Nephron progenitor cell (in vitro differentiated cells): ENCODE data around the gene SLC44A3.

ENCODE experiments used
- DNase-seq: peaks from one replicate; pipeline ENCODE4 v3.0.0; 2021
- H3K27ac Mint-ChIP-seq: 2 replicates; pipeline ENCODE4 v1.8.0; 2021; ENCODE audit warnings: mild to moderate bottlenecking, moderate library complexity, mixed read lengths
- H3K27me3 Mint-ChIP-seq: 2 replicates; pipeline ENCODE4 v1.8.0; 2021; ENCODE audit warnings: mild to moderate bottlenecking, low read depth, mixed read lengths; ENCODE audit not compliant: poor library complexity
- H3K36me3 Mint-ChIP-seq: 2 replicates; pipeline ENCODE4 v1.8.0; 2021; ENCODE audit warnings: low read depth, mixed read lengths
- H3K4me1 Mint-ChIP-seq: 2 replicates; pipeline ENCODE4 v1.8.0; 2021; ENCODE audit warnings: mixed read lengths
- H3K4me3 Mint-ChIP-seq: 2 replicates; pipeline ENCODE4 v1.8.0; 2021; ENCODE audit warnings: mild to moderate bottlenecking, moderate library complexity, mixed read lengths
- H3K9me3 Mint-ChIP-seq: 2 replicates; pipeline ENCODE4 v1.8.0; 2021; ENCODE audit warnings: mild to moderate bottlenecking, moderate library complexity, mixed read lengths
- TF ChIP-seq, protein P1 (sequence below): fragments of 200-600 bp; sonication (generic); IDR thresholded peaks from 2 replicates; pipeline ENCODE4 v1.5.0; 2021; ENCODE audit warnings: antibody characterized with exemption

Gene SLC44A3

DNA sequence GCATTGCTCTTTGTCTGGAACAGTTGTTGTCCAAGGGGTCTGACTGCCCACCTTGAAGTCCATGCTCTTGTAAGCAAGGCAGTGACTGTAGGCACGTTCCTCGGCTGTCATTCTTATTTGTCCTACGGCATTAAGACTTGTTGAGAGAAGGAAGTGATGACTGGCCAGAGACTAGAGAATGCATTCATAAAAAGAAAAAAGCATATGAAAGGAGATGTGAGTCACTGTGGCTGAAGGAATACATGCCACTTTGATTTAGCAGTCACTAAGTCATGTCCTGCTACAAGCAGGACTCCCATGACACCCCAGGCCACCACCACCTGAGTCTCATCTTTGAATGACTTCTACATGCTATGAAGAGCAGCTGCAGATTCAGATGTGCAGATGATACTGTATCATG is 56.2 kb downstream of the SLC44A3 start:
- no peak overlapping the region for H3K4me3 Mint-ChIP-seq
- peaks cover 14% of the 10 kb centered on the region for H3K4me1 Mint-ChIP-seq
- peak overlapping the region; percentile 53 for H3K27ac Mint-ChIP-seq
- TF ChIP-seq, protein P1, sequence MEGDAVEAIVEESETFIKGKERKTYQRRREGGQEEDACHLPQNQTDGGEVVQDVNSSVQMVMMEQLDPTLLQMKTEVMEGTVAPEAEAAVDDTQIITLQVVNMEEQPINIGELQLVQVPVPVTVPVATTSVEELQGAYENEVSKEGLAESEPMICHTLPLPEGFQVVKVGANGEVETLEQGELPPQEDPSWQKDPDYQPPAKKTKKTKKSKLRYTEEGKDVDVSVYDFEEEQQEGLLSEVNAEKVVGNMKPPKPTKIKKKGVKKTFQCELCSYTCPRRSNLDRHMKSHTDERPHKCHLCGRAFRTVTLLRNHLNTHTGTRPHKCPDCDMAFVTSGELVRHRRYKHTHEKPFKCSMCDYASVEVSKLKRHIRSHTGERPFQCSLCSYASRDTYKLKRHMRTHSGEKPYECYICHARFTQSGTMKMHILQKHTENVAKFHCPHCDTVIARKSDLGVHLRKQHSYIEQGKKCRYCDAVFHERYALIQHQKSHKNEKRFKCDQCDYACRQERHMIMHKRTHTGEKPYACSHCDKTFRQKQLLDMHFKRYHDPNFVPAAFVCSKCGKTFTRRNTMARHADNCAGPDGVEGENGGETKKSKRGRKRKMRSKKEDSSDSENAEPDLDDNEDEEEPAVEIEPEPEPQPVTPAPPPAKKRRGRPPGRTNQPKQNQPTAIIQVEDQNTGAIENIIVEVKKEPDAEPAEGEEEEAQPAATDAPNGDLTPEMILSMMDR, result no peak
- H3K27me3 Mint-ChIP-seq, result peaks cover 23% of the 10 kb centered on the region
- DNase-seq, result no peak
- H3K9me3 Mint-ChIP-seq, result peaks cover 18% of the 10 kb centered on the region
- no peaks in the 10 kb centered on the region for H3K36me3 Mint-ChIP-seq

DNA sequence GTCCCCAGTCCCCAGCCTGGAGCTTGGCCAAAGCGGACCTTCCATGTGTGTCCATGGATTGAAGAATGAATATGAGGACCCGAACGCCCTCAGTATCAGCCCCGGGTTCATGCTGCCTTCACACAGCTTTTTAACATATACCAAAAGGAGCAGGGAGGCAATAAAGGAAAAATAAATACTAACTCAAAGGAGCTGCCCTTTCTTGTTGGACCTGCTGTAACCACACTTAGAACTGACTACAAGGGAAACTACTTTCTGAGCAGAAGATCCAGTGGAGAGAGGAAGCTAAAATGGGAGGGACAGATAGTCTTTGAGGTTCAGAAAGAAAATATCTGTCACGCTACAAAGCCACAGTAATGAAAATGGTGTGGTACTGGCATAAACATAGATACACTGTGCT is 58.2 kb downstream of the SLC44A3 start:
- Mint-ChIP-seq H3K27me3 (peaks cover 16% of the 10 kb centered on the region), H3K27ac (no peak overlapping the region), H3K4me3 (no peak overlapping the region), H3K36me3 (no peaks in the 10 kb centered on the region), H3K9me3 (peaks cover 18% of the 10 kb centered on the region), H3K4me1 (peaks cover 13% of the 10 kb centered on the region)
- DNase-seq, result no peak
- TF ChIP-seq, protein P1, result no peak

- no peak for DNase-seq
- H3K27ac Mint-ChIP-seq, result peak overlapping the region; percentile 92
- peaks cover 3% of the 10 kb centered on the region for H3K27me3 Mint-ChIP-seq
Measured at GRCh38 chr1:94883691-94884090, 63.5 kb downstream of the SLC44A3 start.

GRCh38 chr1:94884106-94884505 is 63.9 kb downstream of the SLC44A3 start:
- peaks cover 2% of the 10 kb centered on the region for H3K36me3 Mint-ChIP-seq
- H3K4me1 Mint-ChIP-seq, result peaks cover 38% of the 10 kb centered on the region
- peak; percentile 57 for DNase-seq
- H3K4me3 Mint-ChIP-seq, result peak overlapping the region; percentile 15
- TF ChIP-seq, protein P1, result no peak
- peak overlapping the region; percentile 92 for H3K27ac Mint-ChIP-seq
- peaks cover 3% of the 10 kb centered on the region for H3K27me3 Mint-ChIP-seq
- H3K9me3 Mint-ChIP-seq, result peaks cover under 1% of the 10 kb centered on the region

More at GRCh38 chr1:94883691-94884090, 63.5 kb downstream of the SLC44A3 start:
- Mint-ChIP-seq H3K9me3 (peaks cover 5% of the 10 kb centered on the region), H3K4me1 (peaks cover 35% of the 10 kb centered on the region), H3K4me3 (peak overlapping the region; percentile 15), H3K36me3 (no peaks in the 10 kb centered on the region)
- TF ChIP-seq, protein P1, result no peak

- peak overlapping the region; percentile 92 for H3K27ac Mint-ChIP-seq
- H3K36me3 Mint-ChIP-seq, result peaks cover 4% of the 10 kb centered on the region
- H3K9me3 Mint-ChIP-seq, result no peaks in the 10 kb centered on the region
- DNase-seq, result no peak
- no peak overlapping the region for H3K4me3 Mint-ChIP-seq
- H3K27me3 Mint-ChIP-seq, result peaks cover 3% of the 10 kb centered on the region
- H3K4me1 Mint-ChIP-seq, result peaks cover 40% of the 10 kb centered on the region
- TF ChIP-seq, protein P1, result no peak
Measured at GRCh38 chr1:94884507-94884906, 64.3 kb downstream of the SLC44A3 start.

- H3K9me3 Mint-ChIP-seq, result no peaks in the 10 kb centered on the region
- no peak overlapping the region for H3K4me3 Mint-ChIP-seq
- peaks cover 20% of the 10 kb centered on the region for H3K36me3 Mint-ChIP-seq
- H3K27me3 Mint-ChIP-seq, result peaks cover 3% of the 10 kb centered on the region
- peaks cover 40% of the 10 kb centered on the region for H3K4me1 Mint-ChIP-seq
- DNase-seq, result no peak
- H3K27ac Mint-ChIP-seq, result no peak overlapping the region
- TF ChIP-seq, protein P1, result no peak
Measured at GRCh38 chr1:94886361-94886760, 66.2 kb downstream of the SLC44A3 start.
